ENCODE results near the gene GET4.

DNA sequence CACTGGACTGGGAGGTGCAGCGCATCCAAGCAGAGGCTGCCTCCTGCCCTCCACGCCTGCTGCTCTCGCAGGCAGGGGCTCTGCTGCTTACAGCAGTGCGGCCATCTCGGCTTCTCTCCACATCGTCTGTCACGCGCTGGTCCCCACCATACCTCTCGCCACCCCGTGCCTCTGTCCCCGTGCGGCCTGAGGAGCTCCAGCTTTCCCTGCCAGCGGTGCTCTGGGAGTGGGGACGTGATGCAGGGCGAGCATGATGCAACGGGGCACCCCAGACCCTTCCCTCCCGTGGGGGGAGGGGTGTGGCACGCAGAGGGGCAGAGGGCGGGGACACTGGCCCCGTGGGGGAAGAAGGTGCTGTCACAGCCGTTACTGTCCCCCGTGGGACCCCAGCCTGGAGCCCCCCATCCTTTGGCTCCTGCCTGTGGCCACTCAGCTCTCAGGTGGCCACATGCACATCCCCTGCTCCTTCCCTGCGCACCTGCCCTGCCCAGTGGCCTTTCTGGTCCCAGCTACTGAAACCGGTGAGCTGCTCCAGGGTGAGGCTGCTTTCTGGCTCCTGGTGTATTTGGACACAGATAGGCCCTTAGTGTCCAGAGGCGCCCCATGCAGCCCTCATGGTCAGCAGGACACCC lies 9.0 kb downstream of the GET4 start:
- TF ChIP-seq, protein P1, sequence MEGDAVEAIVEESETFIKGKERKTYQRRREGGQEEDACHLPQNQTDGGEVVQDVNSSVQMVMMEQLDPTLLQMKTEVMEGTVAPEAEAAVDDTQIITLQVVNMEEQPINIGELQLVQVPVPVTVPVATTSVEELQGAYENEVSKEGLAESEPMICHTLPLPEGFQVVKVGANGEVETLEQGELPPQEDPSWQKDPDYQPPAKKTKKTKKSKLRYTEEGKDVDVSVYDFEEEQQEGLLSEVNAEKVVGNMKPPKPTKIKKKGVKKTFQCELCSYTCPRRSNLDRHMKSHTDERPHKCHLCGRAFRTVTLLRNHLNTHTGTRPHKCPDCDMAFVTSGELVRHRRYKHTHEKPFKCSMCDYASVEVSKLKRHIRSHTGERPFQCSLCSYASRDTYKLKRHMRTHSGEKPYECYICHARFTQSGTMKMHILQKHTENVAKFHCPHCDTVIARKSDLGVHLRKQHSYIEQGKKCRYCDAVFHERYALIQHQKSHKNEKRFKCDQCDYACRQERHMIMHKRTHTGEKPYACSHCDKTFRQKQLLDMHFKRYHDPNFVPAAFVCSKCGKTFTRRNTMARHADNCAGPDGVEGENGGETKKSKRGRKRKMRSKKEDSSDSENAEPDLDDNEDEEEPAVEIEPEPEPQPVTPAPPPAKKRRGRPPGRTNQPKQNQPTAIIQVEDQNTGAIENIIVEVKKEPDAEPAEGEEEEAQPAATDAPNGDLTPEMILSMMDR (IDR thresholded peaks at IDR 0.05) = no peak
- no peak for TF ChIP-seq EZH2 (IDR thresholded peaks at IDR 0.05)
- no peak for TF ChIP-seq EZH2phosphoT487 (IDR thresholded peaks at IDR 0.05)
